GM12892 (cell line): ENCODE results near the gene IL1RN.

Experiments used
- POLR2A ChIP-seq: IDR thresholded peaks from 2 replicates; pipeline ENCODE4 v1.6.1; 2011; ENCODE audit warnings: low read depth, low read length, control low read depth
- POLR2AphosphoS5 ChIP-seq: IDR thresholded peaks from 2 replicates; pipeline ENCODE4 v1.6.1; 2011; ENCODE audit warnings: low read depth, low read length, control low read depth
- TAF1 ChIP-seq: IDR thresholded peaks from 2 replicates; pipeline ENCODE4 v1.6.1; 2011; ENCODE audit warnings: low read depth, mild to moderate bottlenecking, control low read depth, low read length, borderline replicate concordance

GRCh38 chr2:113122364-113122763, 5.0 kb upstream of the IL1RN start:
- no peak for TF ChIP-seq POLR2AphosphoS5
- no peak for TF ChIP-seq TAF1
- no peak for TF ChIP-seq POLR2A
